Panc1 (cell line): Measurements from ENCODE around the gene EIF3F. TPM values are rescaled to one million over a fixed set of nuclear protein-coding genes. Genes with fewer than 3 reads are reported as not detected.

ENCODE experiments used
- ATAC-seq: fragments of 200-7000 bp; cut with Tn5 transposase; 2 replicates; pipeline ENCODE4 v1.9.1; 2020; ENCODE audit warnings: mild to moderate bottlenecking, moderate library complexity
- BruUV-seq: library from RNA; stranded (reverse); fragments of 400-500 nt; replicated peaks from 2 replicates; lab custom pipeline; 2021; lab: Mats Ljungman, UMichigan
- CTCF ChIA-PET: fragments of 300-600 bp; sonication (Branson Sonifier 250); formaldehyde crosslinking; loops from one replicate; lab custom pipeline; 2022; ENCODE audit warnings: antibody characterized with exemption; lab: Charles Lee
- POLR2A ChIA-PET: fragments of 300-600 bp; sonication (Branson Sonifier 250); formaldehyde crosslinking; loops from one replicate; lab custom pipeline; 2022; ENCODE audit warnings: antibody characterized with exemption; lab: Charles Lee
- DNase-seq: peaks from one replicate; pipeline ENCODE4 v3.0.0-alpha.2; 2010; ENCODE audit warnings: low read depth, low spot score
- H3K27ac ChIP-seq: 2 replicates; pipeline ENCODE4 v1.5.1; 2011; ENCODE audit warnings: mild to moderate bottlenecking, low read length, inconsistent platforms
- H3K27me3 ChIP-seq: fragments of 200-500 bp; sonication (Bioruptor generic); 2 replicates; pipeline ENCODE4 v1.6.0; 2014; ENCODE audit warnings: low read length, inconsistent platforms; ENCODE audit not compliant: control insufficient read depth, insufficient read depth
- H3K36me3 ChIP-seq: fragments of 200-500 bp; sonication (Bioruptor generic); 2 replicates; pipeline ENCODE4 v1.5.1; 2014; ENCODE audit warnings: inconsistent platforms, mild to moderate bottlenecking, low read length, moderate library complexity; ENCODE audit not compliant: control insufficient read depth, insufficient read depth
- H3K4me1 ChIP-seq: 2 replicates; pipeline ENCODE4 v1.5.1; 2011; ENCODE audit warnings: inconsistent platforms, mild to moderate bottlenecking, low read length, moderate library complexity; ENCODE audit not compliant: control insufficient read depth, insufficient read depth
- H3K4me3 ChIP-seq, 2 experiments: 2 replicates each; pipeline ENCODE4 v1.5.1; 2011 to 2012; ENCODE audit warnings: low read depth in 2 of 2, low read length in 2 of 2, mild to moderate bottlenecking in 2 of 2, inconsistent platforms in 1 of 2, moderate library complexity in 1 of 2
- H3K9me3 ChIP-seq: fragments of 200-500 bp; sonication (Bioruptor generic); 2 replicates; pipeline ENCODE4 v1.5.1; 2014; ENCODE audit warnings: low read depth, mild to moderate bottlenecking, inconsistent platforms, low read length, moderate library complexity; ENCODE audit not compliant: control insufficient read depth, insufficient read depth
- CTCF ChIP-seq: fragments of 450-650 bp; IDR thresholded peaks from 2 replicates; pipeline ENCODE4 v1.5.1; 2017; ENCODE audit warnings: mild to moderate bottlenecking
- POLR2AphosphoS5 ChIP-seq: IDR thresholded peaks from 2 replicates; pipeline ENCODE4 v1.6.1; 2012; ENCODE audit warnings: mild to moderate bottlenecking, low read depth, low read length, moderate library complexity
- REST ChIP-seq, 2 experiments: IDR thresholded peaks; 2 replicates each; pipeline ENCODE4 v1.6.1; 2011 to 2012; ENCODE audit warnings: low read depth in 2 of 2, control low read depth in 1 of 2, low read length in 1 of 2, mild to moderate bottlenecking in 1 of 2, moderate library complexity in 1 of 2; ENCODE audit not compliant: insufficient read depth in 1 of 2
- SIN3A ChIP-seq: IDR thresholded peaks from 2 replicates; pipeline ENCODE4 v1.6.1; 2012; ENCODE audit warnings: low read depth, mild to moderate bottlenecking, low read length, moderate library complexity, borderline replicate concordance; ENCODE audit not compliant: insufficient read depth
- TCF7L2 ChIP-seq: IDR thresholded peaks from 2 replicates; pipeline ENCODE4 v1.6.1; 2011; ENCODE audit warnings: mild to moderate bottlenecking, low read depth, low read length, inconsistent platforms
- in situ Hi-C: cut with HindIII; loops from 2 replicates; pipeline ENCODE4 v1.10.0; 2016; ENCODE audit warnings: low sequenced_read_pairs, low pct_unique_long_range_greater_than_20kb
- intact Hi-C: fragments of 100-400 bp; cut with micrococcal nuclease; formaldehyde crosslinking; loops from one replicate; pipeline ENCODE4 v1.10.0; 2022; ENCODE audit not compliant: unreplicated experiment
- total RNA-seq: library from RNA; stranded (reverse); gene quantifications from one replicate; pipeline ENCODE4 v1.2.1, GENCODE V29; 2021; ENCODE audit not compliant: unreplicated experiment

Gene EIF3F
- total RNA-seq, 1 experiment from 2014 or later: 387 TPM

- BruUV-seq: no TSS peak
- Histone ChIP-seq H3K27me3 (peaks cover 21% of the 10 kb centered on the region), H3K27ac (no peak overlapping the region), H3K36me3 (no peaks in the 10 kb centered on the region), H3K9me3 (no peaks in the 10 kb centered on the region), H3K4me1 (no peaks in the 10 kb centered on the region), H3K4me3 (no peak overlapping the region)
- TF ChIP-seq SIN3A (no peak), TCF7L2 (no peak), REST (IDR thresholded peaks at IDR 0.05; ENCODE audit: insufficient read depth in 1 of 2, low read depth in 2 of 2, low read length in 1 of 2) (no peak), POLR2AphosphoS5 (no peak), CTCF (no peak)
- CTCF ChIA-PET: interaction anchor here (0.7 kb wide), 1 partner anchor 142 kb away, joined by 3 read pairs; no protein-coding TSS in a partner anchor
- POLR2A ChIA-PET: interaction anchor here (0.6 kb wide), 1 partner anchor 76 kb away, joined by 3 read pairs; no protein-coding TSS in a partner anchor
- intact Hi-C loops: no loop called here
- DNase-seq (no peak), ATAC-seq (no peak)
- in situ Hi-C loops: no loop called here
These were observed 39.8 kb downstream of the EIF3F start for GRCh38 chr11:8026982-8027381.

- H3K4me1 ChIP-seq: no peaks in the 10 kb centered on the region
- H3K9me3 ChIP-seq: no peaks in the 10 kb centered on the region
- DNase-seq (no peak), ATAC-seq (no peak)
- in situ Hi-C loops (no loop called here), intact Hi-C loops (no loop called here)
- no peak overlapping the region for H3K27ac ChIP-seq
- TF ChIP-seq REST (IDR thresholded peaks at IDR 0.05; ENCODE audit: insufficient read depth in 1 of 2, low read depth in 2 of 2, low read length in 1 of 2) (no peak), SIN3A (no peak), TCF7L2 (no peak), CTCF (no peak), POLR2AphosphoS5 (no peak)
- ChIA-PET CTCF (no interaction called here), POLR2A (interaction anchor here (0.6 kb wide), 1 partner anchor 46 kb away, joined by 8 read pairs; no protein-coding TSS in a partner anchor)
- H3K4me3 ChIP-seq: no peak overlapping the region
- BruUV-seq: no TSS peak
- H3K36me3 ChIP-seq: no peaks in the 10 kb centered on the region
- H3K27me3 ChIP-seq: peaks cover 21% of the 10 kb centered on the region
These were observed 41.6 kb downstream of the EIF3F start for GRCh38 chr11:8028766-8029165.
